Upper lobe of left lung (tissue), 6 donors: ENCODE results near the gene KLHL29. TPM values are rescaled to one million over a fixed set of nuclear protein-coding genes. Genes with fewer than 3 reads are reported as not detected.

ENCODE experiments used
- ATAC-seq, 2 donors: fragments of 200-7000 bp; cut with Tn5 transposase; one replicate each; pipeline ENCODE4 v1.9.1; 2022; ENCODE audit warnings: mild to moderate bottlenecking in 2 of 2, moderate library complexity in 2 of 2; ENCODE audit not compliant: low FRiP score in 2 of 2
- DNase-seq, 2 donors: peaks; one replicate each; pipeline ENCODE4 v3.0.0-alpha.2; 2019 to 2020
- H3K27ac ChIP-seq, 4 donors: fragments of 200-600 bp; sonication (generic); one replicate each; pipeline ENCODE4 v1.5.1; 2016 to 2019
- H3K27me3 ChIP-seq, 4 donors: fragments of 200-600 bp; sonication (generic); one replicate each; pipeline ENCODE4 v1.5.1; 2017 to 2019
- H3K36me3 ChIP-seq, 4 donors: fragments of 200-600 bp; sonication (generic); one replicate each; pipeline ENCODE4 v1.5.1; 2016 to 2019
- H3K4me1 ChIP-seq, 4 donors: fragments of 200-600 bp; sonication (generic); one replicate each; pipeline ENCODE4 v1.5.1; 2018 to 2019
- H3K4me3 ChIP-seq, 4 donors: fragments of 200-600 bp; sonication (generic); one replicate each; pipeline ENCODE4 v1.5.1; 2017 to 2019; ENCODE audit warnings: mild to moderate bottlenecking in 2 of 4, moderate library complexity in 1 of 4
- H3K9me3 ChIP-seq, 4 donors: fragments of 200-600 bp; sonication (generic); one replicate each; pipeline ENCODE4 v1.5.1; 2018 to 2019
- EP300 ChIP-seq, 4 donors: sonication (generic); formaldehyde crosslinking; IDR thresholded peaks; one replicate each; pipeline ENCODE4 v1.5.1; 2017; ENCODE audit warnings: antibody characterized with exemption in 4 of 4, control low read depth in 2 of 4
- POLR2A ChIP-seq, 4 donors: fragments of 450-650 bp; IDR thresholded peaks; one replicate each; pipeline ENCODE4 v1.5.1; 2016 to 2017; ENCODE audit warnings: antibody characterized with exemption in 4 of 4, mild to moderate bottlenecking in 2 of 4
- POLR2AphosphoS5 ChIP-seq, 2 donors: sonication (generic); formaldehyde crosslinking; IDR thresholded peaks; one replicate each; pipeline ENCODE4 v1.5.1; 2017; ENCODE audit warnings: antibody characterized with exemption in 2 of 2
- WGBS, 2 donors: methylation state at CpG; one replicate each; pipeline ENCODE4 v1.1.5; 2017 to 2018; 5-methylcytosine and 5-hydroxymethylcytosine counted together
- total RNA-seq, 6 donors: library from RNA; depleted of rRNA in 4 of 6; stranded (reverse); fragments of >200 nt in 4 of 6; gene quantifications; one replicate each; pipeline versions ENCODE4 v1.1.0 to v1.2.1, GENCODE V29; 2016 to 2021
- TF ChIP-seq, protein P1 (sequence below), 6 experiments: fragments of 450-650 bp in 4 of 6; fragments of 200-600 bp in 2 of 6; sonication (generic) in 2 of 6; IDR thresholded peaks; one replicate each; pipeline ENCODE4 v1.5.1; 2016 to 2019; ENCODE audit warnings: antibody characterized with exemption in 6 of 6
- donor health status: DM: no; HTN: no; CAD: no; lungs with moderate emphysema.
- donor health status: DM: no; HTN: yes; CAD: no; lungs with severe emphysema.

KLHL29 gene
- total RNA-seq, 6 donors from 2014 or later = 8.6 to 34.4 (median 18.2) TPM

DNA sequence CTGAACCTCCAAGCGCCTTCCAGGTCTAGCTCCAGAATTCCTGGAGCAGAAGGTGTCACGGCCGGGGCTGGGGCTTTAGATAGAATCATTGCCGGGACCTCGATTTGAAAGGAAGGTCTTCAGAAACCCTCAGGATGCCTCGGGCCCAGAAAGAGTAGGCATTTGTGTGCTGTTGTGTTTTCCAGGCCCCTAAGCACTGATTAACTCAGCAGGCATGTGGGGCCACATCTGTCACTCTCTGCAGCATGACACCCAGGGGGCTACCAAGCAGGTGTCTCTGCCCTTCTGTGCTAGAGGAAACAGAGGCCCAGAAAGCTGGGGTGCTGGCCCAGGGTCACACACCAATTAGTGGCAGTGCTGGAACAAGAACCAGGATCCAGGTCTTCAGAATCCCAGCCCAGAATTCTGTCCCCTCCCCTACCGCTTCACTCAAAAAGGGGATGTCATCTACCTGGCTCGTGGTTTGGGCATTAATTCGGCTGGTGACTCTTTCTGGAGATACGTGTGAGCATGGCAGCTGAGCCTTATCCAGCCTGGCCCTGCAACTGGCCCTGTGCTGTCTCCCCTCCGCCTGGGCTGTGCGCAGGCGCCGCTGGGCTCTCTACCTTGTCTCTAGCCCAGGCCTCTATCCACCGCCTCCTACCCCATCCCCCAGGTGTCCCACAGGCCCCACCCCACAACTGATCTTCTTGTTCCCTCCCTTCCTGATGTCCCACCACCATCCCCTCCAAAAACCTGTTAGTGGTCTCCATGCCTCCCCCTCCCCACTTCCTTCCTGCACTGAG is 296.6 kb downstream of the KLHL29 start:
- WGBS, 2 donors = 93 to 97% methylated on average over 10 to 15 of the region's 15 CpGs
- no peaks in the 10 kb centered on the region for H3K9me3 ChIP-seq
- ATAC-seq = no peak
- H3K4me3 ChIP-seq = no peak overlapping the region
- H3K27ac ChIP-seq = no peak overlapping the region
- DNase-seq = peak in 1 of 2 donors; percentile 35
- H3K36me3 ChIP-seq = no peaks in the 10 kb centered on the region
- no peaks in the 10 kb centered on the region for H3K27me3 ChIP-seq
- TF ChIP-seq, protein P1, sequence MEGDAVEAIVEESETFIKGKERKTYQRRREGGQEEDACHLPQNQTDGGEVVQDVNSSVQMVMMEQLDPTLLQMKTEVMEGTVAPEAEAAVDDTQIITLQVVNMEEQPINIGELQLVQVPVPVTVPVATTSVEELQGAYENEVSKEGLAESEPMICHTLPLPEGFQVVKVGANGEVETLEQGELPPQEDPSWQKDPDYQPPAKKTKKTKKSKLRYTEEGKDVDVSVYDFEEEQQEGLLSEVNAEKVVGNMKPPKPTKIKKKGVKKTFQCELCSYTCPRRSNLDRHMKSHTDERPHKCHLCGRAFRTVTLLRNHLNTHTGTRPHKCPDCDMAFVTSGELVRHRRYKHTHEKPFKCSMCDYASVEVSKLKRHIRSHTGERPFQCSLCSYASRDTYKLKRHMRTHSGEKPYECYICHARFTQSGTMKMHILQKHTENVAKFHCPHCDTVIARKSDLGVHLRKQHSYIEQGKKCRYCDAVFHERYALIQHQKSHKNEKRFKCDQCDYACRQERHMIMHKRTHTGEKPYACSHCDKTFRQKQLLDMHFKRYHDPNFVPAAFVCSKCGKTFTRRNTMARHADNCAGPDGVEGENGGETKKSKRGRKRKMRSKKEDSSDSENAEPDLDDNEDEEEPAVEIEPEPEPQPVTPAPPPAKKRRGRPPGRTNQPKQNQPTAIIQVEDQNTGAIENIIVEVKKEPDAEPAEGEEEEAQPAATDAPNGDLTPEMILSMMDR (IDR thresholded peaks at IDR 0.05) = no peak
- no peak for TF ChIP-seq EP300 (IDR thresholded peaks at IDR 0.05)
- TF ChIP-seq POLR2AphosphoS5 (IDR thresholded peaks at IDR 0.05) = no peak
- TF ChIP-seq POLR2A (IDR thresholded peaks at IDR 0.05) = no peak
- H3K4me1 ChIP-seq = no peaks in the 10 kb centered on the region

DNA sequence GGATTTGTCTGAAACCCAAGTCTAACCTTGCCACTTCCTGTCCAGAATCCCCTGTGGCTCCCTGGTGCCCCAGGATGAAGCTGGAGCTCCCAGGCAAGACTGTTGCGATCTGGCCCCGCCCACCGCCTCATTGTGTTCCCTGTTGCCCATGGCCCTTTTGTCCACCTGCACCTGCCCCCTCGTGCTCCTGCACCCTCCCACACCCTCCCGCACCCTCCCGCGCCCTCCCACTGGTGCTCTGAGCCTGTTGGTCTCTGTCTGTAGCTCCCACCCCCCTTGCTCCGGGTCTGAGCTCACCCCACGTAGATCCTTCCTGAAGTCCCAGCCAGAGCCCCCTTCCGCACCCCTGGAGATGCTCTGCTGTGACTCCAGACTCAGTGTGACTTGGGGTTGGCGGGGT is 297.5 kb downstream of the KLHL29 start:
- Histone ChIP-seq H3K4me3 (no peak overlapping the region), H3K36me3 (peaks cover 0 to 5% (median 0%) of the 10 kb centered on the region in 4 donors), H3K9me3 (no peaks in the 10 kb centered on the region), H3K4me1 (no peaks in the 10 kb centered on the region), H3K27ac (no peak overlapping the region), H3K27me3 (no peaks in the 10 kb centered on the region)
- DNase-seq = no peak
- 95% methylated on average over 10 to 11 of the region's 11 CpGs for WGBS, 2 donors
- TF ChIP-seq EP300 (IDR thresholded peaks at IDR 0.05) = no peak
- TF ChIP-seq POLR2AphosphoS5 (IDR thresholded peaks at IDR 0.05) = no peak
- TF ChIP-seq, protein P1 (IDR thresholded peaks at IDR 0.05) = no peak
- no peak for TF ChIP-seq POLR2A (IDR thresholded peaks at IDR 0.05)
- ATAC-seq = no peak

DNA sequence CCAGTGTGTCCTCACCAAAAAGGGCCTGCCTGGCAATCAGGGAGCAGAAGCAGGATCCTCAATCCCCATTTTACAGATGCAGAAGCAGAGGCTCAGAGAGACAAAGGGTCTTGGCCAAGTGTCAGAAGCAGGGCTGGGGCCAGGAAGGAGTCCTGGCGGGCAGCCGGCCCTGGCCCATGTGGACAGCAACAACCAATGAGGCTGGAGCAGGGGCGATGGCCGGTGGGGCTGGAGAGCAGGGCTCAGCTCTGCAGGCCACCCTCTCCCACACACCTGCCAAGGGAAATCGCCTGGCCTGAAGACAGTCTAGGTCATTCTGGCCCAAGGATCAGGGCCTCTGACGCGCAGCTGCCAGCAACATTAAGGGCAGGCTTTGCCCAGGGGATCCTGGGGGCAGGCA is 298.0 kb downstream of the KLHL29 start:
- Histone ChIP-seq H3K4me3 (no peak overlapping the region), H3K27ac (no peak overlapping the region), H3K4me1 (no peaks in the 10 kb centered on the region), H3K9me3 (no peaks in the 10 kb centered on the region), H3K27me3 (no peaks in the 10 kb centered on the region), H3K36me3 (peaks cover 0 to 7% (median 0%) of the 10 kb centered on the region in 4 donors)
- WGBS, 2 donors = 77 to 87% methylated on average over 3 to 7 of the region's 7 CpGs
- ATAC-seq (no peak), DNase-seq (no peak)
- no peak for TF ChIP-seq POLR2AphosphoS5 (IDR thresholded peaks at IDR 0.05)
- TF ChIP-seq EP300 (IDR thresholded peaks at IDR 0.05) = no peak
- TF ChIP-seq, protein P1 (IDR thresholded peaks at IDR 0.05) = no peak
- no peak for TF ChIP-seq POLR2A (IDR thresholded peaks at IDR 0.05)

DNA sequence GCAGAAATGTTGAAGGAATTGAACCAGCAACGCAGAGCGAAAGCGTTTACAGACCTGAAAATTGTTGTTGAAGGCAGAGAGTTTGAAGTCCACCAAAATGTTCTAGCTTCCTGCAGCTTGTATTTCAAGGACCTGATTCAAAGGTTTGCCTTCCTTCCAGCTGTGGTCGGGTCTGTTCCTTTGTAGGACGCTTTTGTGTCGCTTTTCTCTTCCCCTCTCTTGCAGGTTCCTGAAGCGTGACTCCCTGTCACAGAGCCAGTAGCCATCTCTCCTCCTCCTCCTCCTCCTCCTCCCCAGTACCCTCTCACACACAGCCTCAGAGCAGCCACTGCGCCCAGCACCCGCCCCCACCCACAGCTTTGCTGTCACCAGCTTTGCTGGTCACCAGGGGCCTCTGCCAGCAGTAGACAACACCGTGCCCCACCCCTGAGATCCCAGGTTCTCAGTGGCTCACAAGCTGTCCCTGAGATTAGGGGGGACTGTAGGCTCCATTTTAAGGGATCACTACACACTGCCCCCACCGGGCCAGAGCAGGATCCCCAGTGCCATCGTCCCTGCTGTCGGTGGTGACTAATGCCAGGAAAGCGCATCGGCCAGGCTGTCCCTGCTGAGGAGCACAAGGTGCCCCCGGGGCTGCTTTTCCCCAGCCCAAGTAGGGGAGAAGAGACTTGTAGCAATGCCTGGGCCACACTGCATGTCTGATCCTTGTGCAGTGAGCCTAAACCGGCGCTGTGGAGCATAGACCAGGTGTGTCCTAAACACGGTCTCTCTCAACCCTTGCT is 299.6 kb downstream of the KLHL29 start:
- WGBS, 2 donors = 57 to 69% methylated on average over 14 to 19 of the region's 19 CpGs
- Histone ChIP-seq H3K27ac (no peak overlapping the region), H3K9me3 (no peaks in the 10 kb centered on the region), H3K27me3 (no peaks in the 10 kb centered on the region), H3K4me1 (no peaks in the 10 kb centered on the region), H3K36me3 (peaks cover 0 to 7% (median 0%) of the 10 kb centered on the region in 4 donors), H3K4me3 (no peak overlapping the region)
- no peak for DNase-seq
- TF ChIP-seq EP300 (IDR thresholded peaks at IDR 0.05) (no peak), POLR2AphosphoS5 (IDR thresholded peaks at IDR 0.05) (no peak), POLR2A (IDR thresholded peaks at IDR 0.05) (no peak)
- TF ChIP-seq, protein P1 (IDR thresholded peaks at IDR 0.05) = no peak
- ATAC-seq = no peak
